AG09319 (cell line): ENCODE data around the gene ZIC1.

Experiments
- DNase-seq: peaks from one replicate; pipeline ENCODE4 v3.0.0-alpha.2; 2010; ENCODE audit warnings: low read depth; ENCODE audit errors: extremely low read depth
- TF ChIP-seq, protein P1 (sequence below): IDR thresholded peaks from 2 replicates; pipeline ENCODE4 v1.5.1; 2011; ENCODE audit warnings: low read depth, mild to moderate bottlenecking, inconsistent platforms, low read length, moderate library complexity

The ZIC1 gene

DNA sequence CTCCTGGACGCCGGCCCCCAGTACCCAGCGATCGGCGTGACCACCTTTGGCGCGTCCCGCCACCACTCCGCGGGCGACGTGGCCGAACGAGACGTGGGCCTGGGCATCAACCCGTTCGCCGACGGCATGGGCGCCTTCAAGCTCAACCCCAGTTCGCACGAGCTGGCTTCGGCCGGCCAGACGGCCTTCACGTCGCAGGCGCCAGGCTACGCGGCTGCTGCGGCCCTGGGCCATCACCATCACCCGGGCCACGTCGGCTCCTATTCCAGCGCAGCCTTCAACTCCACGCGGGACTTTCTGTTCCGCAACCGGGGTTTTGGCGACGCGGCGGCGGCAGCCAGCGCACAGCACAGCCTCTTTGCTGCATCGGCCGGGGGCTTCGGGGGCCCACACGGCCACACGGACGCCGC, 956 bp downstream of the ZIC1 start:
- TF ChIP-seq, protein P1, sequence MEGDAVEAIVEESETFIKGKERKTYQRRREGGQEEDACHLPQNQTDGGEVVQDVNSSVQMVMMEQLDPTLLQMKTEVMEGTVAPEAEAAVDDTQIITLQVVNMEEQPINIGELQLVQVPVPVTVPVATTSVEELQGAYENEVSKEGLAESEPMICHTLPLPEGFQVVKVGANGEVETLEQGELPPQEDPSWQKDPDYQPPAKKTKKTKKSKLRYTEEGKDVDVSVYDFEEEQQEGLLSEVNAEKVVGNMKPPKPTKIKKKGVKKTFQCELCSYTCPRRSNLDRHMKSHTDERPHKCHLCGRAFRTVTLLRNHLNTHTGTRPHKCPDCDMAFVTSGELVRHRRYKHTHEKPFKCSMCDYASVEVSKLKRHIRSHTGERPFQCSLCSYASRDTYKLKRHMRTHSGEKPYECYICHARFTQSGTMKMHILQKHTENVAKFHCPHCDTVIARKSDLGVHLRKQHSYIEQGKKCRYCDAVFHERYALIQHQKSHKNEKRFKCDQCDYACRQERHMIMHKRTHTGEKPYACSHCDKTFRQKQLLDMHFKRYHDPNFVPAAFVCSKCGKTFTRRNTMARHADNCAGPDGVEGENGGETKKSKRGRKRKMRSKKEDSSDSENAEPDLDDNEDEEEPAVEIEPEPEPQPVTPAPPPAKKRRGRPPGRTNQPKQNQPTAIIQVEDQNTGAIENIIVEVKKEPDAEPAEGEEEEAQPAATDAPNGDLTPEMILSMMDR, result no peak
- no peak for DNase-seq

GRCh38 chr3:147410526-147411237, 1.5 kb downstream of the ZIC1 start:
- no peak for DNase-seq
- TF ChIP-seq, protein P1, result no peak

GRCh38 chr3:147411238-147411814, 2.2 kb downstream of the ZIC1 start:
- no peak for DNase-seq
- TF ChIP-seq, protein P1, result no peak

GRCh38 chr3:147411815-147412241, 2.7 kb downstream of the ZIC1 start:
- TF ChIP-seq, protein P1, result no peak
- DNase-seq, result no peak

DNA sequence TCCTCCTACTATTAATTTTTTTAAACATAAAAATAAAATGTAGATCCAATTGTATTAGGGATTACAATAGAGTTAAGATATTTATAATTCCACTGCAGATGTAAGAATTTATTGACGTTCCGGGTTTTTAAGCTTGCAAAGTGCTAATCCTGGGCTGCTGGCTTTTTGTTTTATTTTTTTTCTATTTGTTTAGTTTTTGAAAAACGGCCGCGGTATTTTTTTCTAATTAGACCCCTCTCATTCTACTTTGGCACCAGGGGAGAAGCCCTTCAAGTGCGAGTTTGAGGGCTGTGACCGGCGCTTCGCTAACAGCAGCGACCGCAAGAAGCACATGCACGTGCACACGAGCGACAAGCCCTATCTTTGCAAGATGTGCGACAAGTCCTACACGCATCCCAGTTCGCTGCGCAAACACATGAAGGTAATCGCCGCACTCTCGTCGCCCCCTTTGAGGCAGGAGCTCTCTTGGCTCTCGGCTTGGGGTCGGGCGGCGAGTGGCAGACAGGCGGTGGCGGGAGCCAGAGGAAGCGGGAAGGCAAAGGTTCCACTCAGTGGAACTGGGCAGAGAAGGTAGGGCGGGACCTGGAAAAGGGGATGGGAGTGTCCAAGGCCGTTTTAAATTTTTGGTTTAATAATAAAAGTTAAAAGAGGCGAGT, 3.2 kb downstream of the ZIC1 start:
- TF ChIP-seq, protein P1, result no peak
- no peak for DNase-seq

GRCh38 chr3:147412917-147413685, 3.9 kb downstream of the ZIC1 start:
- DNase-seq, result no peak
- TF ChIP-seq, protein P1, result no peak
